ENCODE results near the gene ALPI.
"Not testable (repeated sequence)": the region's sequence is repeated elsewhere in the genome, so short reads cannot be mapped to it uniquely, and the experiment has no call there.

Gene ALPI

GRCh38 chr2:232455426-232456255 lies at the start of gene ALPI:
Gene ALPI, plus strand, starts transcription at chr2:232456153. Its CDS starts 47 bp downstream, at chr2:232456200.
- no peak for DNase-seq

- DNase-seq = no peak
These were observed 49.2 kb upstream of the ALPI start, which contains the start of gene ALPG for GRCh38 chr2:232406556-232407310. Gene ALPG, plus strand, starts transcription at chr2:232406844. Its CDS starts 51 bp downstream, at chr2:232406895.

- not testable (repeated sequence) for DNase-seq
These were observed 48.4 kb upstream of the ALPI start for GRCh38 chr2:232407428-232408150.

GRCh38 chr2:232408269-232408668 lies 47.7 kb upstream of the ALPI start:
- DNase-seq = not testable (repeated sequence)

GRCh38 chr2:232409617-232410016 lies 46.3 kb upstream of the ALPI start:
- DNase-seq = not testable (repeated sequence)

GRCh38 chr2:232410238-232410900 lies 45.6 kb upstream of the ALPI start:
- DNase-seq = no peak

- DNase-seq = no peak
These were observed 43.9 kb upstream of the ALPI start for GRCh38 chr2:232411901-232412629.

GRCh38 chr2:232412986-232413385 lies 43.0 kb upstream of the ALPI start:
- DNase-seq = no peak

GRCh38 chr2:232415138-232415690 lies 40.7 kb upstream of the ALPI start:
- no peak for DNase-seq

- DNase-seq = no peak
These were observed 40.0 kb upstream of the ALPI start for GRCh38 chr2:232415736-232416520.

GRCh38 chr2:232416521-232417470 lies 39.2 kb upstream of the ALPI start:
- no peak for DNase-seq

GRCh38 chr2:232417489-232417888 lies 38.5 kb upstream of the ALPI start:
- no peak for DNase-seq

- DNase-seq = no peak
These were observed 37.9 kb upstream of the ALPI start for GRCh38 chr2:232418056-232418455.

- no peak for DNase-seq
These were observed 37.3 kb upstream of the ALPI start for GRCh38 chr2:232418466-232419244.

GRCh38 chr2:232419245-232420072 lies 36.5 kb upstream of the ALPI start:
- DNase-seq = no peak

GRCh38 chr2:232420073-232420454 lies 35.9 kb upstream of the ALPI start:
- DNase-seq = no peak

GRCh38 chr2:232420463-232421188 lies 35.3 kb upstream of the ALPI start:
- peak; percentile 4 for DNase-seq

All from CD4-positive, alpha-beta T cell treated with Interleukin-21 for 1 hour (primary cell).